H9 (cell line): ENCODE results near the gene IPO9. TPM values are rescaled to one million over a fixed set of nuclear protein-coding genes. Genes with fewer than 3 reads are reported as not detected.

Experiments used
- DNase-seq: peaks from one replicate; pipeline ENCODE4 v3.0.0-alpha.2; 2017
- H2AFZ ChIP-seq: one replicate; pipeline ENCODE4 v1.6.1; 2013; ENCODE audit warnings: mild to moderate bottlenecking, low read length, control low read depth, moderate library complexity
- H2AK5ac ChIP-seq: 2 replicates; pipeline ENCODE4 v1.6.1; 2013; ENCODE audit warnings: low read length, control low read depth, mixed read lengths; ENCODE audit not compliant: insufficient read length
- H2BK120ac ChIP-seq: one replicate; pipeline ENCODE4 v1.6.1; 2013; ENCODE audit warnings: low read depth, mild to moderate bottlenecking, low read length, control low read depth, inconsistent platforms; ENCODE audit not compliant: poor library complexity, severe bottlenecking
- H2BK12ac ChIP-seq: 2 replicates; pipeline ENCODE4 v1.6.1; 2013; ENCODE audit warnings: low read length, control low read depth, mixed read lengths, low read depth; ENCODE audit not compliant: insufficient read length
- H2BK15ac ChIP-seq: 2 replicates; pipeline ENCODE4 v1.6.1; 2013; ENCODE audit warnings: low read depth, low read length, control low read depth
- H2BK20ac ChIP-seq: one replicate; pipeline ENCODE4 v1.6.1; 2013; ENCODE audit warnings: low read depth, mild to moderate bottlenecking, low read length, control low read depth, inconsistent platforms; ENCODE audit not compliant: poor library complexity, severe bottlenecking
- H2BK5ac ChIP-seq: 2 replicates; pipeline ENCODE4 v1.6.1; 2013; ENCODE audit warnings: low read length, control low read depth, mixed read lengths; ENCODE audit not compliant: insufficient read length
- H3K14ac ChIP-seq: 2 replicates; pipeline ENCODE4 v1.6.1; 2013; ENCODE audit warnings: low read length, control low read depth; ENCODE audit not compliant: insufficient read depth
- H3K18ac ChIP-seq: 2 replicates; pipeline ENCODE4 v1.6.1; 2013; ENCODE audit warnings: low read depth, mild to moderate bottlenecking, mixed read lengths, low read length, control low read depth; ENCODE audit not compliant: insufficient read length
- H3K23ac ChIP-seq: 2 replicates; pipeline ENCODE4 v1.6.1; 2013; ENCODE audit warnings: low read length, control low read depth, mixed read lengths, low read depth; ENCODE audit not compliant: insufficient read length
- H3K23me2 ChIP-seq: 2 replicates; pipeline ENCODE4 v1.6.1; 2013; ENCODE audit warnings: low read depth, mild to moderate bottlenecking, mixed read lengths, low read length, control low read depth; ENCODE audit not compliant: insufficient read length, poor library complexity, severe bottlenecking
- H3K27ac ChIP-seq: 2 replicates; pipeline ENCODE4 v1.5.1; 2013; ENCODE audit warnings: low read length, control low read depth, mixed read lengths, low read depth; ENCODE audit not compliant: insufficient read length
- H3K27me3 ChIP-seq: 2 replicates; pipeline ENCODE4 v1.6.1; 2013; ENCODE audit warnings: low read length, control low read depth, inconsistent platforms; ENCODE audit not compliant: insufficient read depth
- H3K4ac ChIP-seq: 2 replicates; pipeline ENCODE4 v1.6.1; 2013; ENCODE audit warnings: low read depth, mild to moderate bottlenecking, control low read depth, inconsistent platforms, low read length, moderate library complexity
- H3K4me1 ChIP-seq: 2 replicates; pipeline ENCODE4 v1.6.1; 2013; ENCODE audit warnings: low read length, control low read depth, inconsistent platforms; ENCODE audit not compliant: insufficient read depth
- H3K4me2 ChIP-seq: 2 replicates; pipeline ENCODE4 v1.6.1; 2013; ENCODE audit warnings: low read length, control low read depth, mixed read lengths; ENCODE audit not compliant: insufficient read length, insufficient read depth
- H3K56ac ChIP-seq: 2 replicates; pipeline ENCODE4 v1.6.1; 2013; ENCODE audit warnings: low read depth, mild to moderate bottlenecking, mixed read lengths, low read length, control low read depth; ENCODE audit not compliant: insufficient read length
- H3K79me1 ChIP-seq: 2 replicates; pipeline ENCODE4 v1.6.1; 2013; ENCODE audit warnings: low read depth, mild to moderate bottlenecking, moderate library complexity, low read length, control low read depth, inconsistent platforms; ENCODE audit not compliant: insufficient read depth, poor library complexity, severe bottlenecking
- H3K79me2 ChIP-seq: 2 replicates; pipeline ENCODE4 v1.6.1; 2013; ENCODE audit warnings: low read length, control low read depth, inconsistent platforms; ENCODE audit not compliant: insufficient read depth
- H3K9ac ChIP-seq: 2 replicates; pipeline ENCODE4 v1.6.1; 2013; ENCODE audit warnings: low read length, control low read depth, mixed read lengths; ENCODE audit not compliant: insufficient read length; ENCODE audit errors: extremely low read depth
- H3K9me3 ChIP-seq: one replicate; pipeline ENCODE4 v1.6.1; 2013; ENCODE audit warnings: low read depth, low read length, inconsistent platforms; ENCODE audit not compliant: control insufficient read depth
- H3T11ph ChIP-seq: one replicate; pipeline ENCODE4 v1.6.1; 2013; ENCODE audit warnings: mild to moderate bottlenecking, low read length, control low read depth, inconsistent platforms
- H4K20me1 ChIP-seq: one replicate; pipeline ENCODE4 v1.6.1; 2013; ENCODE audit not compliant: control insufficient read depth, insufficient read length, insufficient read depth
- H4K5ac ChIP-seq: 2 replicates; pipeline ENCODE4 v1.6.1; 2013; ENCODE audit warnings: low read depth, mild to moderate bottlenecking, mixed read lengths, low read length, control low read depth; ENCODE audit not compliant: insufficient read length
- H4K8ac ChIP-seq: replicated peaks from 2 replicates; pipeline ENCODE4 v1.6.1; 2013; ENCODE audit warnings: low read length, control low read depth, mixed read lengths, low read depth; ENCODE audit not compliant: insufficient read length
- H4K91ac ChIP-seq: 2 replicates; pipeline ENCODE4 v1.6.1; 2013; ENCODE audit warnings: low read depth, mild to moderate bottlenecking, moderate library complexity, mixed read lengths, low read length, control low read depth; ENCODE audit not compliant: insufficient read length
- H3K27ac Mint-ChIP-seq, 3 experiments: 2 replicates in 2 of 3; 3 replicates in 1 of 3; pipeline ENCODE4 v1.8.0; 2020 to 2021; ENCODE audit warnings: mixed read lengths in 3 of 3, mild to moderate bottlenecking in 1 of 3, moderate library complexity in 1 of 3
- H3K27me3 Mint-ChIP-seq: 2 replicates; pipeline ENCODE4 v1.8.0; 2021; ENCODE audit warnings: low read depth, mild to moderate bottlenecking, moderate library complexity, mixed read lengths
- H3K36me3 Mint-ChIP-seq, 3 experiments: 2 replicates in 2 of 3; 3 replicates in 1 of 3; pipeline ENCODE4 v1.8.0; 2020 to 2021; ENCODE audit warnings: low read depth in 3 of 3, mixed read lengths in 3 of 3; ENCODE audit not compliant: insufficient read depth in 1 of 3
- H3K4me1 Mint-ChIP-seq, 2 experiments: 2 replicates each; pipeline ENCODE4 v1.8.0; 2020; ENCODE audit warnings: mixed read lengths in 2 of 2
- H3K4me3 Mint-ChIP-seq, 2 experiments: 2 replicates in 1 of 2; 3 replicates in 1 of 2; pipeline ENCODE4 v1.8.0; 2020 to 2021; ENCODE audit warnings: mild to moderate bottlenecking in 2 of 2, mixed read lengths in 2 of 2, moderate library complexity in 1 of 2
- H3K9me3 Mint-ChIP-seq, 2 experiments: 2 replicates in 1 of 2; 3 replicates in 1 of 2; pipeline ENCODE4 v1.8.0; 2020; ENCODE audit warnings: mild to moderate bottlenecking in 2 of 2, mixed read lengths in 2 of 2, moderate library complexity in 1 of 2
- CTCF ChIP-seq: fragments of 200-600 bp; sonication (generic); conservative IDR thresholded peaks from 3 replicates; pipeline ENCODE4 v1.8.0; 2021; ENCODE audit warnings: antibody characterized with exemption, mild to moderate bottlenecking
- WGBS: extraction: QIAGEN DNeasy Blood & Tissue Kit; methylation state at CpG from one replicate; pipeline ENCODE4 v1.1.7; 2013; ENCODE audit warnings: missing lambda C conversion rate, low lambda C conversion rate, mixed read lengths; ENCODE audit not compliant: insufficient read length; ENCODE audit errors: extremely low coverage; 5-methylcytosine and 5-hydroxymethylcytosine counted together
- total RNA-seq: library from RNA; stranded (reverse); gene quantifications from 2 replicates; pipeline ENCODE4 v1.2.1, GENCODE V29; 2021

The IPO9 gene
- total RNA-seq, 1 experiment from 2014 or later, result 104 TPM

GRCh38 chr1:201793306-201793925 lies 35.5 kb upstream of the IPO9 start:
- Histone ChIP-seq H3K14ac (no peak overlapping the region), H2BK20ac (no peak overlapping the region), H3K18ac (no peak overlapping the region), H2BK12ac (no peak overlapping the region), H2BK5ac (no peak overlapping the region), H2AFZ (no peak overlapping the region), H3K79me1 (no peaks in the 10 kb centered on the region), H4K91ac (no peak overlapping the region), H2BK120ac (no peak overlapping the region), H4K8ac (no peak overlapping the region), H3K27me3 (no peaks in the 10 kb centered on the region), H3T11ph (no peak overlapping the region), H2BK15ac (no peak overlapping the region), H3K56ac (no peak overlapping the region), H3K9me3 (no peaks in the 10 kb centered on the region), H3K9ac (no peak overlapping the region), H3K23me2 (no peaks in the 10 kb centered on the region), H4K5ac (no peak overlapping the region), H3K23ac (no peak overlapping the region), H3K27ac (no peak overlapping the region), H2AK5ac (no peak overlapping the region), H3K4ac (no peak overlapping the region), H3K4me1 (no peaks in the 10 kb centered on the region), H3K4me2 (no peak overlapping the region), H3K79me2 (no peaks in the 10 kb centered on the region; the same call in 1 of the 2 replicates), H4K20me1 (no peaks in the 10 kb centered on the region)
- H3K36me3 Mint-ChIP-seq, result peaks cover 43 to 70% (median 67%) of the 10 kb centered on the region in 3 experiments
- no peak overlapping the region for H3K4me3 Mint-ChIP-seq
- H3K9me3 Mint-ChIP-seq, result no peaks in the 10 kb centered on the region
- TF ChIP-seq CTCF, result no peak
- no peak for DNase-seq
- no CpG with 5 or more reads among the region's 11 CpGs for WGBS
- no peaks in the 10 kb centered on the region; a peak in 1 of 4 replicates for H3K4me1 Mint-ChIP-seq
- H3K27ac Mint-ChIP-seq, result no peak overlapping the region; a peak in 1 of 7 replicates
- no peaks in the 10 kb centered on the region for H3K27me3 Mint-ChIP-seq
